Neural progenitor cell (in vitro differentiated cells): ENCODE results near the gene MIB1. TPM values are rescaled to one million over a fixed set of nuclear protein-coding genes. Genes with fewer than 3 reads are reported as not detected.

Source experiments
- DNase-seq: peaks from one replicate; pipeline ENCODE4 v3.0.0-alpha.2; 2016; ENCODE audit warnings: low spot score
- H2AFZ ChIP-seq: fragments of 200-600 bp; sonication (generic); replicated peaks from 2 replicates; pipeline ENCODE4 v1.6.1; 2016; ENCODE audit warnings: antibody characterized with exemption
- H3F3A ChIP-seq: fragments of 200-600 bp; sonication (generic); 2 replicates; pipeline ENCODE4 v1.6.1; 2016; ENCODE audit warnings: antibody characterized with exemption, low read depth
- H3K27ac ChIP-seq: fragments of 200-600 bp; sonication (generic); 2 replicates; pipeline ENCODE4 v1.5.1; 2016; ENCODE audit warnings: mild to moderate bottlenecking
- H3K27me3 ChIP-seq: fragments of 200-600 bp; sonication (generic); 2 replicates; pipeline ENCODE4 v1.6.1; 2016; ENCODE audit warnings: mild to moderate bottlenecking, moderate library complexity
- H3K36me3 ChIP-seq: fragments of 200-600 bp; sonication (generic); 2 replicates; pipeline ENCODE4 v1.5.1; 2016
- H3K4me1 ChIP-seq: fragments of 200-600 bp; sonication (generic); 2 replicates; pipeline ENCODE4 v1.6.1; 2016; ENCODE audit warnings: mixed run types
- H3K4me2 ChIP-seq: fragments of 200-600 bp; sonication (generic); 2 replicates; pipeline ENCODE4 v1.6.1; 2016
- H3K4me3 ChIP-seq: fragments of 200-600 bp; sonication (generic); 2 replicates; pipeline ENCODE4 v1.5.1; 2016
- H3K79me2 ChIP-seq: fragments of 200-600 bp; sonication (generic); 2 replicates; pipeline ENCODE4 v1.6.1; 2016; ENCODE audit warnings: low read depth
- H3K9ac ChIP-seq: fragments of 200-600 bp; sonication (generic); 2 replicates; pipeline ENCODE4 v1.6.1; 2016
- H3K9me3 ChIP-seq: fragments of 200-600 bp; sonication (generic); 2 replicates; pipeline ENCODE4 v1.5.1; 2016; ENCODE audit warnings: low read depth
- H4K20me1 ChIP-seq: fragments of 200-600 bp; sonication (generic); 2 replicates; pipeline ENCODE4 v1.6.1; 2016; ENCODE audit warnings: low read depth
- H3K27ac Mint-ChIP-seq: 3 replicates; pipeline ENCODE4 v1.8.0; 2021; ENCODE audit warnings: mixed read lengths
- H3K27me3 Mint-ChIP-seq: 2 replicates; pipeline ENCODE4 v1.8.0; 2022; ENCODE audit warnings: low read depth, mild to moderate bottlenecking, inconsistent platforms, moderate library complexity, mixed read lengths; ENCODE audit not compliant: insufficient read depth
- H3K36me3 Mint-ChIP-seq: 3 replicates; pipeline ENCODE4 v1.8.0; 2021; ENCODE audit warnings: mixed read lengths
- H3K4me1 Mint-ChIP-seq: 3 replicates; pipeline ENCODE4 v1.8.0; 2021; ENCODE audit warnings: mixed read lengths
- H3K4me3 Mint-ChIP-seq: 3 replicates; pipeline ENCODE4 v1.8.0; 2021; ENCODE audit warnings: mild to moderate bottlenecking, moderate library complexity, mixed read lengths
- H3K9me3 Mint-ChIP-seq: 3 replicates; pipeline ENCODE4 v1.8.0; 2020; ENCODE audit warnings: mixed read lengths
- EZH2 ChIP-seq: fragments of 200-600 bp; sonication (generic); IDR thresholded peaks from 2 replicates; pipeline ENCODE4 v1.6.1; 2017; ENCODE audit warnings: antibody characterized with exemption, mild to moderate bottlenecking, moderate library complexity
- EZH2phosphoT487 ChIP-seq: fragments of 200-600 bp; sonication (generic); IDR thresholded peaks from 2 replicates; pipeline ENCODE4 v1.6.1; 2017; ENCODE audit warnings: antibody characterized with exemption
- total RNA-seq: library from RNA; depleted of rRNA; stranded (reverse); fragments of >200 nt; gene quantifications from 2 replicates; pipeline ENCODE4 v1.2.3, GENCODE V29; 2015; ENCODE audit warnings: low replicate concordance
- TF ChIP-seq, protein P1 (sequence below): fragments of 200-600 bp; sonication (generic); IDR thresholded peaks from 2 replicates; pipeline ENCODE4 v1.5.1; 2017; ENCODE audit warnings: antibody characterized with exemption, mild to moderate bottlenecking

MIB1 gene
- total RNA-seq, 1 donor from 2014 or later: 112 TPM

DNA sequence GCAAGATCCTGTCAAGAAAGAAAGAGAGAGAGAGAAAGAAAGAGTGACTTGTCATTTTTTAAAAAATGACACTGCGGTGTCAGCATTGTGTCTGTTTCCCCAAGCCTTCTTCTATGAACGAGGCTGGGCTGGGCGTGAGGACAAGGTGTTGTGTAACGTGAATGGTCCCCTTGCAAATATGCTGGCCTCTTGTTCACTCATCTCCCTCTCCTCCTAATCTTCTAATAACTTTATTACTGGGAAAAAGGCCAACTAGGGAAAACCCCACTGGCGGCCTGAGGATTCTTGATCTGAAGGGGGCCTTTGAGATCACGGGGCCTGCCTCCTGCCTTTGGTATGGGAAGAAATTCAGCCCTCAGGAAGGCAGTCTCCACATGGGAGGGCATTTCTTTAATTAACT lies 163.1 kb downstream of the MIB1 start:
- TF ChIP-seq EZH2phosphoT487 (no peak), EZH2 (no peak)
- TF ChIP-seq, protein P1, sequence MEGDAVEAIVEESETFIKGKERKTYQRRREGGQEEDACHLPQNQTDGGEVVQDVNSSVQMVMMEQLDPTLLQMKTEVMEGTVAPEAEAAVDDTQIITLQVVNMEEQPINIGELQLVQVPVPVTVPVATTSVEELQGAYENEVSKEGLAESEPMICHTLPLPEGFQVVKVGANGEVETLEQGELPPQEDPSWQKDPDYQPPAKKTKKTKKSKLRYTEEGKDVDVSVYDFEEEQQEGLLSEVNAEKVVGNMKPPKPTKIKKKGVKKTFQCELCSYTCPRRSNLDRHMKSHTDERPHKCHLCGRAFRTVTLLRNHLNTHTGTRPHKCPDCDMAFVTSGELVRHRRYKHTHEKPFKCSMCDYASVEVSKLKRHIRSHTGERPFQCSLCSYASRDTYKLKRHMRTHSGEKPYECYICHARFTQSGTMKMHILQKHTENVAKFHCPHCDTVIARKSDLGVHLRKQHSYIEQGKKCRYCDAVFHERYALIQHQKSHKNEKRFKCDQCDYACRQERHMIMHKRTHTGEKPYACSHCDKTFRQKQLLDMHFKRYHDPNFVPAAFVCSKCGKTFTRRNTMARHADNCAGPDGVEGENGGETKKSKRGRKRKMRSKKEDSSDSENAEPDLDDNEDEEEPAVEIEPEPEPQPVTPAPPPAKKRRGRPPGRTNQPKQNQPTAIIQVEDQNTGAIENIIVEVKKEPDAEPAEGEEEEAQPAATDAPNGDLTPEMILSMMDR: no peak
- Histone ChIP-seq H3K27me3 (peaks cover 39% of the 10 kb centered on the region), H3F3A (no peaks in the 10 kb centered on the region), H3K9me3 (no peaks in the 10 kb centered on the region), H3K36me3 (no peaks in the 10 kb centered on the region), H2AFZ (no peak overlapping the region), H3K79me2 (no peaks in the 10 kb centered on the region), H3K4me1 (no peaks in the 10 kb centered on the region), H3K27ac (no peak overlapping the region), H3K9ac (no peak overlapping the region), H3K4me3 (no peak overlapping the region), H4K20me1 (no peaks in the 10 kb centered on the region), H3K4me2 (no peak overlapping the region)
- Mint-ChIP-seq H3K9me3 (no peaks in the 10 kb centered on the region), H3K27ac (no peak overlapping the region), H3K27me3 (peaks cover 4% of the 10 kb centered on the region), H3K36me3 (no peaks in the 10 kb centered on the region), H3K4me3 (no peak overlapping the region), H3K4me1 (no peaks in the 10 kb centered on the region)
- no peak for DNase-seq

DNA sequence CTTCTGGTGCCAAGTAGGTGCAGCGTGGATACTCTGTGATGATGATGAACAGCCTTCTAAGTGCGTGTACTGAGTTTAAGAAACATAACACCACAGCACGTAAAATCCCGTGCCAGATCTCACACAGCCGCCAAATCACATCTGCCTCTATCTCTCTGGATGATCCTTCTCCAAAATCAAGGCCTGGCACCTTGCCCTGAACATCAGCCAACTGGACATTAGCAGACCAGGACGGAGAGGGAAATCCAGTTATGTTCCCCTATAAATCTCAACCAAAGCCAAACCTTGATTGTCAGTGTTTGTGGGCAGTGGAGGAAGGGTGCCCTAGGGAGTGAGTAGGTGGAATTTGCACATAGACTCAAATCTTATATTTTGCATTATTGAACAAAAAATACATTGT lies 164.3 kb downstream of the MIB1 start:
- TF ChIP-seq, protein P1: no peak
- no peak for TF ChIP-seq EZH2phosphoT487
- TF ChIP-seq EZH2: no peak
- Histone ChIP-seq H3K9ac (no peak overlapping the region), H3K36me3 (no peaks in the 10 kb centered on the region), H3K27me3 (peaks cover 50% of the 10 kb centered on the region), H2AFZ (no peak overlapping the region), H4K20me1 (no peaks in the 10 kb centered on the region), H3K4me1 (no peaks in the 10 kb centered on the region), H3K4me2 (no peak overlapping the region), H3F3A (no peaks in the 10 kb centered on the region), H3K79me2 (no peaks in the 10 kb centered on the region), H3K4me3 (no peak overlapping the region), H3K9me3 (no peaks in the 10 kb centered on the region), H3K27ac (no peak overlapping the region)
- DNase-seq: no peak
- Mint-ChIP-seq H3K27ac (no peak overlapping the region), H3K9me3 (no peaks in the 10 kb centered on the region), H3K27me3 (peaks cover 5% of the 10 kb centered on the region), H3K4me3 (no peak overlapping the region), H3K4me1 (no peaks in the 10 kb centered on the region), H3K36me3 (no peaks in the 10 kb centered on the region)

DNA sequence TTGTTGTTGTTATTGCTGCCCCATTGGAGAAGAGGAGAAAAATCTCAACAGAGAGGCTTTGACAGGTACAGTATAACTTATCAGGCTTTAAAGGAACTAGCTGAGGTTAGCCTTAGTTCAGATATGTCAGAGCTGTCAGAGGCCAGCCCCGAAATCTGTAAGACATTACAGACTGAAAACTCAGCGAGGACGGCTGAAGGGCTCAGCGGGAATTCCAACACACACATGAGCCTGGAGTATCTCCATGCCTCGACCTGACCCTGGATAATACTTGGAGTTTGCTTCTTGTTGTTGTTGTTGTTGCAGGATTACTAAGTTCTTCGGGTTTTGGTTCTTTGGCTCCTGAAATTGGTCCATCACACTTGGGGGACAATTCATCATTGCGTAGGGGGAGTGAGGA lies 166.9 kb downstream of the MIB1 start:
- Histone ChIP-seq H3K27ac (no peak overlapping the region), H4K20me1 (no peaks in the 10 kb centered on the region), H3K4me2 (no peak overlapping the region), H2AFZ (no peak overlapping the region), H3K36me3 (no peaks in the 10 kb centered on the region), H3K9ac (no peak overlapping the region), H3K9me3 (no peaks in the 10 kb centered on the region), H3K4me3 (no peak overlapping the region), H3K4me1 (peaks cover under 1% of the 10 kb centered on the region), H3K27me3 (peaks cover 76% of the 10 kb centered on the region), H3F3A (no peaks in the 10 kb centered on the region), H3K79me2 (no peaks in the 10 kb centered on the region)
- Mint-ChIP-seq H3K9me3 (no peaks in the 10 kb centered on the region), H3K27me3 (peaks cover 7% of the 10 kb centered on the region), H3K36me3 (no peaks in the 10 kb centered on the region), H3K4me1 (no peaks in the 10 kb centered on the region), H3K27ac (no peak overlapping the region), H3K4me3 (no peak overlapping the region)
- TF ChIP-seq EZH2: no peak
- TF ChIP-seq, protein P1: no peak
- TF ChIP-seq EZH2phosphoT487: no peak
- no peak for DNase-seq
